ENCODE data around the gene SLC22A17. TPM values are rescaled to one million over a fixed set of nuclear protein-coding genes. Genes with fewer than 3 reads are reported as not detected.

SLC22A17 gene
- total and polyA plus RNA-seq, 2 of the 13 experiments (the other 11 are each of a cell fraction or from before 2014, with no cell fraction given): 0.95 to 1.1 TPM

DNA sequence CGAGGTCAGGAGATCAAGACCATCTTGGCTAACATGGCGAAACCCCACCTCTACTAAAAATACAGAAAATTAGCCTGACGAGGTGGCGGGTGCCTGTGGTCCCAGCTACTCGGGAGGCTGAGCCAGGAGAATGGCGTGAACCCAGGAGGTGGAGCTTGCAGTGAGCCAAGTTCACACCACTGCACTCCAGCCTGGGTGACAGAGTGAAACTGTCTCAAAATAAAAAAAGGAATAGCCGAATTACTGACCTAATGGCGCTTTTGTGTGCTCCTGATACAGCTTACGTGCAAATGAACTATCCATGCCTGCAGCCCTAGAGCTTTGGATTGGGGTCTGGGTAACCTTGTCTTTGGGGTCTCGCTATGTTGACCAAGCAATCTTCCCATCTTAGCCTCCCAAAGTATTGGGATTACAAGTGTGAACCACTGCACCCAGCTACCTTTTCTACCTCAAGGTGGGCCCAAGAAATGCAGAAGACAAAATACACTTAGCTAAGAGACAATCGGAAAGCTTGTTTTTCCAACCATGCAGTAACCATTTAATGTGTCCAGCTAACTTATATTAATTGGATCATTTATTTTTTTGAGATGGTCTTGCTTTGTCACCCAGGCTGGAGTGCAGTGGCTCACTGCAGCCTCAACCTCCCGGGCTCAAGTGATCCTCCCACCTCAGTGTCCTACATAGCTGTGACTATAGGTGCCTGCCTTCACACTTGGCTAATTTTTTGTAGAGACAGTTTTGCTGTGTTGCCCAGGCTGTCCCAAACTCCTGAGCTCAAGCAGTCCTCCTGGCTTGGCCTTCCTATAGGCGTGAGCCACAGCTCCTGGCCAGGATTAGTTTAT, 26.0 kb downstream of the SLC22A17 start (continued):
- TF ChIP-seq ZBTB7B (CRISPR knock-in tag; IDR thresholded peaks at IDR 0.05) (no peak), ZNF160 (CRISPR knock-in tag; IDR thresholded peaks at IDR 0.05) (no peak), BRCA1 (CRISPR knock-in tag; IDR thresholded peaks at IDR 0.05) (no peak), ZNF567 (CRISPR knock-in tag; IDR thresholded peaks at IDR 0.05; ENCODE audit: borderline replicate concordance) (no peak), MEF2D (CRISPR knock-in tag; IDR thresholded peaks at IDR 0.05) (0 out of 2 replicates have a peak, but pooled peaks have one; percentile 29), ELF3 (CRISPR knock-in tag; IDR thresholded peaks at IDR 0.05) (no peak), ZSCAN21 (CRISPR knock-in tag; IDR thresholded peaks at IDR 0.05; ENCODE audit: borderline replicate concordance) (0 out of 2 replicates have a peak, but pooled peaks have one; percentile 59), ZNF557 (CRISPR knock-in tag; IDR thresholded peaks at IDR 0.05) (no peak), GZF1 (CRISPR knock-in tag; IDR thresholded peaks at IDR 0.05) (no peak; the same call in 1 of the 2 replicates), PTBP1 (IDR thresholded peaks at IDR 0.05; ENCODE audit: low read depth, low read length, poor library complexity, severe bottlenecking) (no peak), REPIN1 (CRISPR knock-in tag; IDR thresholded peaks at IDR 0.05; ENCODE audit: borderline replicate concordance, low read depth) (0 out of 2 replicates have a peak, but pooled peaks have one; percentile 17)
- TF ChIP-seq, protein P1, sequence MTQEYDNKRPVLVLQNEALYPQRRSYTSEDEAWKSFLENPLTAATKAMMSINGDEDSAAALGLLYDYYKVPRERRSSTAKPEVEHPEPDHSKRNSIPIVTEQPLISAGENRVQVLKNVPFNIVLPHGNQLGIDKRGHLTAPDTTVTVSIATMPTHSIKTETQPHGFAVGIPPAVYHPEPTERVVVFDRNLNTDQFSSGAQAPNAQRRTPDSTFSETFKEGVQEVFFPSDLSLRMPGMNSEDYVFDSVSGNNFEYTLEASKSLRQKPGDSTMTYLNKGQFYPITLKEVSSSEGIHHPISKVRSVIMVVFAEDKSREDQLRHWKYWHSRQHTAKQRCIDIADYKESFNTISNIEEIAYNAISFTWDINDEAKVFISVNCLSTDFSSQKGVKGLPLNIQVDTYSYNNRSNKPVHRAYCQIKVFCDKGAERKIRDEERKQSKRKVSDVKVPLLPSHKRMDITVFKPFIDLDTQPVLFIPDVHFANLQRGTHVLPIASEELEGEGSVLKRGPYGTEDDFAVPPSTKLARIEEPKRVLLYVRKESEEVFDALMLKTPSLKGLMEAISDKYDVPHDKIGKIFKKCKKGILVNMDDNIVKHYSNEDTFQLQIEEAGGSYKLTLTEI (CRISPR knock-in tag; conservative IDR thresholded peaks at IDR 0.05): no peak
- TF ChIP-seq, protein P2, sequence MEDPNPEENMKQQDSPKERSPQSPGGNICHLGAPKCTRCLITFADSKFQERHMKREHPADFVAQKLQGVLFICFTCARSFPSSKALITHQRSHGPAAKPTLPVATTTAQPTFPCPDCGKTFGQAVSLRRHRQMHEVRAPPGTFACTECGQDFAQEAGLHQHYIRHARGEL (CRISPR knock-in tag; IDR thresholded peaks at IDR 0.05): no peak
- TF ChIP-seq, protein P3, sequence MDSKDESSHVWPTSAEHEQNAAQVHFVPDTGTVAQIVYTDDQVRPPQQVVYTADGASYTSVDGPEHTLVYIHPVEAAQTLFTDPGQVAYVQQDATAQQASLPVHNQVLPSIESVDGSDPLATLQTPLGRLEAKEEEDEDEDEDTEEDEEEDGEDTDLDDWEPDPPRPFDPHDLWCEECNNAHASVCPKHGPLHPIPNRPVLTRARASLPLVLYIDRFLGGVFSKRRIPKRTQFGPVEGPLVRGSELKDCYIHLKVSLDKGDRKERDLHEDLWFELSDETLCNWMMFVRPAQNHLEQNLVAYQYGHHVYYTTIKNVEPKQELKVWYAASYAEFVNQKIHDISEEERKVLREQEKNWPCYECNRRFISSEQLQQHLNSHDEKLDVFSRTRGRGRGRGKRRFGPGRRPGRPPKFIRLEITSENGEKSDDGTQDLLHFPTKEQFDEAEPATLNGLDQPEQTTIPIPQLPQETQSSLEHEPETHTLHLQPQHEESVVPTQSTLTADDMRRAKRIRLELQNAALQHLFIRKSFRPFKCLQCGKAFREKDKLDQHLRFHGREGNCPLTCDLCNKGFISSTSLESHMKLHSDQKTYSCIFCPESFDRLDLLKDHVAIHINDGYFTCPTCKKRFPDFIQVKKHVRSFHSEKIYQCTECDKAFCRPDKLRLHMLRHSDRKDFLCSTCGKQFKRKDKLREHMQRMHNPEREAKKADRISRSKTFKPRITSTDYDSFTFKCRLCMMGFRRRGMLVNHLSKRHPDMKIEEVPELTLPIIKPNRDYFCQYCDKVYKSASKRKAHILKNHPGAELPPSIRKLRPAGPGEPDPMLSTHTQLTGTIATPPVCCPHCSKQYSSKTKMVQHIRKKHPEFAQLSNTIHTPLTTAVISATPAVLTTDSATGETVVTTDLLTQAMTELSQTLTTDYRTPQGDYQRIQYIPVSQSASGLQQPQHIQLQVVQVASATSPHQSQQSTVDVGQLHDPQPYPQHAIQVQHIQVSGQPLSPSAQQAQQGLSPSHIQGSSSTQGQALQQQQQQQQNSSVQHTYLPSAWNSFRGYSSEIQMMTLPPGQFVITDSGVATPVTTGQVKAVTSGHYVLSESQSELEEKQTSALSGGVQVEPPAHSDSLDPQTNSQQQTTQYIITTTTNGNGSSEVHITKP (CRISPR knock-in tag; IDR thresholded peaks at IDR 0.05; ENCODE audit: low read depth): no peak; the same call in 1 of the 2 replicates
- TF ChIP-seq, protein P4, sequence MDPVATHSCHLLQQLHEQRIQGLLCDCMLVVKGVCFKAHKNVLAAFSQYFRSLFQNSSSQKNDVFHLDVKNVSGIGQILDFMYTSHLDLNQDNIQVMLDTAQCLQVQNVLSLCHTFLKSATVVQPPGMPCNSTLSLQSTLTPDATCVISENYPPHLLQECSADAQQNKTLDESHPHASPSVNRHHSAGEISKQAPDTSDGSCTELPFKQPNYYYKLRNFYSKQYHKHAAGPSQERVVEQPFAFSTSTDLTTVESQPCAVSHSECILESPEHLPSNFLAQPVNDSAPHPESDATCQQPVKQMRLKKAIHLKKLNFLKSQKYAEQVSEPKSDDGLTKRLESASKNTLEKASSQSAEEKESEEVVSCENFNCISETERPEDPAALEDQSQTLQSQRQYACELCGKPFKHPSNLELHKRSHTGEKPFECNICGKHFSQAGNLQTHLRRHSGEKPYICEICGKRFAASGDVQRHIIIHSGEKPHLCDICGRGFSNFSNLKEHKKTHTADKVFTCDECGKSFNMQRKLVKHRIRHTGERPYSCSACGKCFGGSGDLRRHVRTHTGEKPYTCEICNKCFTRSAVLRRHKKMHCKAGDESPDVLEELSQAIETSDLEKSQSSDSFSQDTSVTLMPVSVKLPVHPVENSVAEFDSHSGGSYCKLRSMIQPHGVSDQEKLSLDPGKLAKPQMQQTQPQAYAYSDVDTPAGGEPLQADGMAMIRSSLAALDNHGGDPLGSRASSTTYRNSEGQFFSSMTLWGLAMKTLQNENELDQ (CRISPR knock-in tag; IDR thresholded peaks at IDR 0.05; ENCODE audit: borderline replicate concordance): no peak
- TF ChIP-seq, protein P5, sequence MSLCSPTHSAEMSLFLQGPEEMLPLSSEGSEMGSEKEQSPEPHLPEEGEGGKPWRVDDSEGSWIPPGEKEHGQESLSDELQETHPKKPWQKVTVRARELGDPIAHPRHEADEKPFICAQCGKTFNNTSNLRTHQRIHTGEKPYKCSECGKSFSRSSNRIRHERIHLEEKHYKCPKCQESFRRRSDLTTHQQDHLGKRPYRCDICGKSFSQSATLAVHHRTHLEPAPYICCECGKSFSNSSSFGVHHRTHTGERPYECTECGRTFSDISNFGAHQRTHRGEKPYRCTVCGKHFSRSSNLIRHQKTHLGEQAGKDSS (CRISPR knock-in tag; IDR thresholded peaks at IDR 0.05; ENCODE audit: borderline replicate concordance, low read depth): no peak
- TF ChIP-seq, protein P6, sequence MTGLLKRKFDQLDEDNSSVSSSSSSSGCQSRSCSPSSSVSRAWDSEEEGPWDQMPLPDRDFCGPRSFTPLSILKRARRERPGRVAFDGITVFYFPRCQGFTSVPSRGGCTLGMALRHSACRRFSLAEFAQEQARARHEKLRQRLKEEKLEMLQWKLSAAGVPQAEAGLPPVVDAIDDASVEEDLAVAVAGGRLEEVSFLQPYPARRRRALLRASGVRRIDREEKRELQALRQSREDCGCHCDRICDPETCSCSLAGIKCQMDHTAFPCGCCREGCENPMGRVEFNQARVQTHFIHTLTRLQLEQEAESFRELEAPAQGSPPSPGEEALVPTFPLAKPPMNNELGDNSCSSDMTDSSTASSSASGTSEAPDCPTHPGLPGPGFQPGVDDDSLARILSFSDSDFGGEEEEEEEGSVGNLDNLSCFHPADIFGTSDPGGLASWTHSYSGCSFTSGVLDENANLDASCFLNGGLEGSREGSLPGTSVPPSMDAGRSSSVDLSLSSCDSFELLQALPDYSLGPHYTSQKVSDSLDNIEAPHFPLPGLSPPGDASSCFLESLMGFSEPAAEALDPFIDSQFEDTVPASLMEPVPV (CRISPR knock-in tag; IDR thresholded peaks at IDR 0.05): no peak
